ENCODE results near the gene ANKRD34A. TPM values are rescaled to one million over a fixed set of nuclear protein-coding genes. Genes with fewer than 3 reads are reported as not detected.

ANKRD34A gene
- total RNA-seq, 1 experiment from 2014 or later = 1.1 TPM

DNA sequence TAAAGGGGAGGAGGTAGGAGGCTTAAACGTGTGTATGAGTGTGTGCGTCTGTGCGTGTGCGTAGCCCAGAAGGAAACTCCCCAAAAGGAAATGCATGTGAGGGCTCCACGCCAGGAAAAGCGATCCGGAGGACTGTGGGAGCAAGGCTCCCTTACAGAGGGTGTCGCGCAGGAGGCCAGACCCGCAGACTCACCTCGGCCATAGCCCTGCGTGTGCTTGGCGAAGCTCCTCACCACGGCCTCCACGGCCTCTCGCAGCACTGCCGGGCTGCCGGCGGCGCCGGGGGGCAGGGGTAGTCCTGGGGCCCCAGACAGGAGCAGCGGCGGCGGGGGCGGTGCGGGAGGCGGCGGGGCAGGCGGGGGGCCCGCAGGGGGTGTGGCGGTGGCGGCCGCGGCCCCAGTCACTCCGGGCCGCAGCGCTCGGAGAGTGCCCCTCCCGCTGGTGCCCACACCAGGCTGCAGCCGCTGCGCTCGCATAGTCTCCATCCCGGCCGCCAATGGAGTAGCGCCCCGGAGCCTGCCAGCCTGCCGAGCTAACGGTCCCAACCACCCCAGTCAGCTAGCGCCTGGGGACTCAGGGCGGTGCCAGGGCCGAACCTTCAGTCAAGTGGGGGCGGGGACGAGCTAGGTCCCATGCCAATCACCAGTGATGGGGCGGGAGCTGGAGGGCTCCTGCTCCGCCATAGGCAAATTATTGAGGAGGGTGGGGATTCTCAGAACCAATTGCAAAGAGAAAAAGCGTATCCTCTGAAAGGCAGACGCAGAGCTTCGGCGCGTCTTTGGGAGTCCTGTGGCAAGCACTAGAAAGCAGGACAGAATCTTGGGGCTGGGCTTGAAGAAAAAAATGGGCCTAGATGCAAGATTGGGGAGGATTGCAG lies 6.7 kb downstream of the ANKRD34A start, which contains the start of gene LIX1L:
LIX1L (minus strand) TSS at position 575 of the 877 bp plus-strand sequence; CDS start at position 485, 90 bp downstream.
- intact Hi-C loops (cut with micrococcal nuclease) = loop anchor here (1.0 kb wide), 1 partner anchor 8 kb away; no protein-coding TSS in a partner anchor
- ATAC-seq (peak; percentile 96), DNase-seq (ENCODE audit: low read depth, low spot score) (peak; percentile 90)
- H3K4me1 ChIP-seq (ENCODE audit: control insufficient read depth in 1 of 2, insufficient read depth in 2 of 2, low read length in 2 of 2) = peaks cover 14 to 28% of the 10 kb centered on the region in 2 experiments
- H3K36me3 ChIP-seq (ENCODE audit: control insufficient read depth in 1 of 2, insufficient read depth in 2 of 2, low read length in 2 of 2) = no peaks in the 10 kb centered on the region
- no peaks in the 10 kb centered on the region for H3K9me3 ChIP-seq (ENCODE audit: control insufficient read depth in 1 of 2, insufficient read depth in 1 of 2, low read depth in 1 of 2, low read length in 2 of 2)
- H3K79me2 ChIP-seq (ENCODE audit: insufficient read depth, low read length) = no peaks in the 10 kb centered on the region
- no TSS peak for BruUV-seq (replicated peaks)
- no peaks in the 10 kb centered on the region for H3K9me2 ChIP-seq (ENCODE audit: insufficient read depth)
- H3K4me3 ChIP-seq (replicated peaks in 1 of 2; ENCODE audit: low read depth in 1 of 2, low read length in 2 of 2) = peak within 1 kb of the TSS; percentile 59 to 67
- peak within 1 kb of the TSS; percentile 77 for H2AFZ ChIP-seq (ENCODE audit: low read depth, low read length, poor library complexity, severe bottlenecking)
- ChIA-PET CTCF (interaction anchor here (1.0 to 1.6 kb wide), 6 partner anchors 9 to 112 kb away, joined by 3 to 12 read pairs (median 5); partner anchors contain the start of genes NUDT17 and RBM8A), RAD21 (ENCODE audit: low non-redundant PET in 1 of 2, low total read pairs in 2 of 2, uncharacterized antibody in 2 of 2, unreplicated experiment in 2 of 2) (interaction anchor here (0.6 to 1.5 kb wide), 5 partner anchors 21 to 125 kb away, joined by 3 read pairs; partner anchors contain the start of gene RBM8A (in 1 of the 2)), POLR2A (interaction anchor here (1.0 to 2.0 kb wide), 8 partner anchors 10 to 677 kb away, joined by 3 to 16 read pairs (median 8); partner anchors contain the start of genes NUDT17, PIAS3 and RBM8A)
- peak within 1 kb of the TSS; percentile 63 for H3K9ac ChIP-seq (ENCODE audit: low read length)
- peak within 1 kb of the TSS; percentile 93 for H3K4me2 ChIP-seq (ENCODE audit: low read length)
- H3K27ac ChIP-seq (ENCODE audit: low read depth, low read length) = peak within 1 kb of the TSS; percentile 63
- no peaks in the 10 kb centered on the region for H3K27me3 ChIP-seq (ENCODE audit: insufficient read depth, low read length)
- no peaks in the 10 kb centered on the region for H4K20me1 ChIP-seq (ENCODE audit: insufficient read depth)
- TF ChIP-seq EGR1 (IDR thresholded peaks at IDR 0.05; ENCODE audit: low read depth) (peak; percentile 42; the same call in 1 of the 2 replicates), POLR2AphosphoS5 (IDR thresholded peaks at IDR 0.05; ENCODE audit: low read depth, low read length) (peak; percentile 59), YY1 (IDR thresholded peaks at IDR 0.05; ENCODE audit: extremely low read depth, insufficient replicate concordance, low read depth, low read length) (peak; percentile 5), FOSL1 (IDR thresholded peaks at IDR 0.05; ENCODE audit: low read depth) (no peak), EZH2 (IDR thresholded peaks at IDR 0.05) (no peak), MAX (IDR thresholded peaks at IDR 0.05) (peak; percentile 11; the same call in 1 of the 2 replicates), SIN3A (IDR thresholded peaks at IDR 0.05; ENCODE audit: low read depth) (peak; percentile 97), SP1 (IDR thresholded peaks at IDR 0.05; ENCODE audit: low read depth) (peak; percentile 61), JUND (IDR thresholded peaks at IDR 0.05) (no peak), EZH2phosphoT487 (IDR thresholded peaks at IDR 0.05; ENCODE audit: borderline replicate concordance) (no peak), ELF1 (IDR thresholded peaks at IDR 0.05; ENCODE audit: borderline replicate concordance, low read depth) (no peak), TCF7L2 (IDR thresholded peaks at IDR 0.05; ENCODE audit: borderline replicate concordance, extremely low read depth, insufficient read depth, insufficient read length) (no peak), POLR2A (IDR thresholded peaks at IDR 0.05; ENCODE audit: borderline replicate concordance, extremely low read depth, insufficient read depth, insufficient read length) (peak; percentile 58), CBX3 (IDR thresholded peaks at IDR 0.05; ENCODE audit: low read depth) (no peak), RAD21 (IDR thresholded peaks at IDR 0.05; ENCODE audit: low read depth) (no peak)
- TF ChIP-seq, protein P1, sequence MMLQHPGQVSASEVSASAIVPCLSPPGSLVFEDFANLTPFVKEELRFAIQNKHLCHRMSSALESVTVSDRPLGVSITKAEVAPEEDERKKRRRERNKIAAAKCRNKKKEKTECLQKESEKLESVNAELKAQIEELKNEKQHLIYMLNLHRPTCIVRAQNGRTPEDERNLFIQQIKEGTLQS (IDR thresholded peaks at IDR 0.05) = no peak
- TF ChIP-seq, protein P2, sequence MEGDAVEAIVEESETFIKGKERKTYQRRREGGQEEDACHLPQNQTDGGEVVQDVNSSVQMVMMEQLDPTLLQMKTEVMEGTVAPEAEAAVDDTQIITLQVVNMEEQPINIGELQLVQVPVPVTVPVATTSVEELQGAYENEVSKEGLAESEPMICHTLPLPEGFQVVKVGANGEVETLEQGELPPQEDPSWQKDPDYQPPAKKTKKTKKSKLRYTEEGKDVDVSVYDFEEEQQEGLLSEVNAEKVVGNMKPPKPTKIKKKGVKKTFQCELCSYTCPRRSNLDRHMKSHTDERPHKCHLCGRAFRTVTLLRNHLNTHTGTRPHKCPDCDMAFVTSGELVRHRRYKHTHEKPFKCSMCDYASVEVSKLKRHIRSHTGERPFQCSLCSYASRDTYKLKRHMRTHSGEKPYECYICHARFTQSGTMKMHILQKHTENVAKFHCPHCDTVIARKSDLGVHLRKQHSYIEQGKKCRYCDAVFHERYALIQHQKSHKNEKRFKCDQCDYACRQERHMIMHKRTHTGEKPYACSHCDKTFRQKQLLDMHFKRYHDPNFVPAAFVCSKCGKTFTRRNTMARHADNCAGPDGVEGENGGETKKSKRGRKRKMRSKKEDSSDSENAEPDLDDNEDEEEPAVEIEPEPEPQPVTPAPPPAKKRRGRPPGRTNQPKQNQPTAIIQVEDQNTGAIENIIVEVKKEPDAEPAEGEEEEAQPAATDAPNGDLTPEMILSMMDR (IDR thresholded peaks at IDR 0.05 in 2 of 3, conservative IDR thresholded peaks at IDR 0.05 in 1 of 3; ENCODE audit: borderline replicate concordance in 1 of 3, insufficient read depth in 1 of 3, low read depth in 2 of 3, low read length in 2 of 3) = no peak
- TF ChIP-seq, protein P3, sequence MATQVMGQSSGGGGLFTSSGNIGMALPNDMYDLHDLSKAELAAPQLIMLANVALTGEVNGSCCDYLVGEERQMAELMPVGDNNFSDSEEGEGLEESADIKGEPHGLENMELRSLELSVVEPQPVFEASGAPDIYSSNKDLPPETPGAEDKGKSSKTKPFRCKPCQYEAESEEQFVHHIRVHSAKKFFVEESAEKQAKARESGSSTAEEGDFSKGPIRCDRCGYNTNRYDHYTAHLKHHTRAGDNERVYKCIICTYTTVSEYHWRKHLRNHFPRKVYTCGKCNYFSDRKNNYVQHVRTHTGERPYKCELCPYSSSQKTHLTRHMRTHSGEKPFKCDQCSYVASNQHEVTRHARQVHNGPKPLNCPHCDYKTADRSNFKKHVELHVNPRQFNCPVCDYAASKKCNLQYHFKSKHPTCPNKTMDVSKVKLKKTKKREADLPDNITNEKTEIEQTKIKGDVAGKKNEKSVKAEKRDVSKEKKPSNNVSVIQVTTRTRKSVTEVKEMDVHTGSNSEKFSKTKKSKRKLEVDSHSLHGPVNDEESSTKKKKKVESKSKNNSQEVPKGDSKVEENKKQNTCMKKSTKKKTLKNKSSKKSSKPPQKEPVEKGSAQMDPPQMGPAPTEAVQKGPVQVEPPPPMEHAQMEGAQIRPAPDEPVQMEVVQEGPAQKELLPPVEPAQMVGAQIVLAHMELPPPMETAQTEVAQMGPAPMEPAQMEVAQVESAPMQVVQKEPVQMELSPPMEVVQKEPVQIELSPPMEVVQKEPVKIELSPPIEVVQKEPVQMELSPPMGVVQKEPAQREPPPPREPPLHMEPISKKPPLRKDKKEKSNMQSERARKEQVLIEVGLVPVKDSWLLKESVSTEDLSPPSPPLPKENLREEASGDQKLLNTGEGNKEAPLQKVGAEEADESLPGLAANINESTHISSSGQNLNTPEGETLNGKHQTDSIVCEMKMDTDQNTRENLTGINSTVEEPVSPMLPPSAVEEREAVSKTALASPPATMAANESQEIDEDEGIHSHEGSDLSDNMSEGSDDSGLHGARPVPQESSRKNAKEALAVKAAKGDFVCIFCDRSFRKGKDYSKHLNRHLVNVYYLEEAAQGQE (IDR thresholded peaks at IDR 0.05; ENCODE audit: low read depth) = no peak

Data from HCT116 (cell line).